Vagina (tissue), 2 donors: Measurements from ENCODE around the gene BRMS1.

ENCODE experiments used
- CTCF ChIP-seq, 3 experiments: fragments of 450-650 bp in 2 of 3; fragments of 200-600 bp in 1 of 3; sonication (generic) in 1 of 3; IDR thresholded peaks; one replicate each; pipeline ENCODE4 v1.5.1; 2017 to 2019; ENCODE audit warnings: antibody characterized with exemption in 3 of 3, mild to moderate bottlenecking in 2 of 3, moderate library complexity in 2 of 3
- POLR2AphosphoS5 ChIP-seq, 2 donors: sonication (generic); formaldehyde crosslinking; IDR thresholded peaks; one replicate each; pipeline ENCODE4 v1.9.0; 2017; ENCODE audit warnings: antibody characterized with exemption in 2 of 2, mild to moderate bottlenecking in 2 of 2, low read depth in 1 of 2; ENCODE audit not compliant: insufficient read depth in 1 of 2

GRCh38 chr11:66363187-66363601 lies 18.3 kb upstream of the BRMS1 start:
- no peak for TF ChIP-seq CTCF (IDR thresholded peaks at IDR 0.05)
- TF ChIP-seq POLR2AphosphoS5 (IDR thresholded peaks at IDR 0.05; ENCODE audit: insufficient read depth in 1 of 2, low read depth in 1 of 2), result no peak
